HepG2 (cell line): ENCODE results near the gene SKI. TPM values are rescaled to one million over a fixed set of nuclear protein-coding genes. Genes with fewer than 3 reads are reported as not detected.

Experiments used
- CBX2 ChIP-seq, 2 experiments: fragments of 200-600 bp in 1 of 2; sonication (generic); formaldehyde crosslinking in 1 of 2; IDR thresholded peaks; 2 replicates each; pipeline versions ENCODE4 v1.7.0 to v1.8.1; 2018 to 2022; ENCODE audit warnings: low read depth in 2 of 2, low read length in 1 of 2, mild to moderate bottlenecking in 1 of 2, missing genetic modification reagents in 1 of 2
- DBP ChIP-seq: sonication (generic); formaldehyde crosslinking; IDR thresholded peaks from 2 replicates; pipeline ENCODE4 v1.4.0; 2020; ENCODE audit warnings: missing genetic modification reagents; ENCODE audit errors: not compliant biosample characterization
- JUND ChIP-seq: sonication (generic); formaldehyde crosslinking; IDR thresholded peaks from 2 replicates; pipeline ENCODE4 v1.8.0; 2022; ENCODE audit warnings: mild to moderate bottlenecking, missing genetic modification reagents
- MEF2D ChIP-seq: sonication (generic); formaldehyde crosslinking; IDR thresholded peaks from 2 replicates; pipeline ENCODE4 v1.5.1; 2020; ENCODE audit warnings: mild to moderate bottlenecking, missing genetic modification reagents
- MTERF4 ChIP-seq: sonication (generic); formaldehyde crosslinking; IDR thresholded peaks from 2 replicates; pipeline ENCODE4 v1.8.0; 2023; ENCODE audit warnings: mild to moderate bottlenecking, missing genetic modification reagents
- NFE2L1 ChIP-seq: sonication (generic); formaldehyde crosslinking; IDR thresholded peaks from 2 replicates; pipeline ENCODE4 v1.4.0; 2020; ENCODE audit warnings: missing genetic modification reagents, mild to moderate bottlenecking, borderline replicate concordance
- SAP130 ChIP-seq: IDR thresholded peaks from 2 replicates; pipeline ENCODE4 v1.6.1; 2016; ENCODE audit warnings: low read depth
- SRSF9 ChIP-seq: fragments of 200-400 bp; formaldehyde crosslinking; IDR thresholded peaks from 2 replicates; pipeline ENCODE4 v1.6.1; 2018; ENCODE audit warnings: borderline replicate concordance, mild to moderate bottlenecking, low read depth, low read length; ENCODE audit not compliant: insufficient read depth, poor library complexity, severe bottlenecking
- ZBTB40 ChIP-seq, 2 experiments: fragments of 450-650 bp in 1 of 2; sonication (generic) in 1 of 2; formaldehyde crosslinking in 1 of 2; IDR thresholded peaks; 2 replicates each; pipeline versions ENCODE4 v1.6.1 to v1.8.0; 2016 to 2022; ENCODE audit warnings: antibody characterized with exemption in 1 of 2, mild to moderate bottlenecking in 1 of 2, missing genetic modification reagents in 1 of 2
- ZFP91 ChIP-seq: sonication (generic); formaldehyde crosslinking; IDR thresholded peaks from 2 replicates; pipeline ENCODE4 v1.9.0; 2022; ENCODE audit warnings: missing genetic modification reagents, mild to moderate bottlenecking, borderline replicate concordance
- ZNF24 ChIP-seq: fragments of 450-650 bp; IDR thresholded peaks from 2 replicates; pipeline ENCODE4 v1.6.1; 2017; ENCODE audit warnings: antibody characterized with exemption, mild to moderate bottlenecking
- ZNF317 ChIP-seq: sonication (generic); formaldehyde crosslinking; IDR thresholded peaks from 2 replicates; pipeline ENCODE4 v1.5.0; 2020; ENCODE audit warnings: mild to moderate bottlenecking, missing genetic modification reagents
- ZNF670 ChIP-seq: sonication (generic); formaldehyde crosslinking; IDR thresholded peaks from 2 replicates; pipeline ENCODE4 v1.8.0; 2022; ENCODE audit warnings: mild to moderate bottlenecking, missing genetic modification reagents, borderline replicate concordance
- ZNF768 ChIP-seq: sonication (generic); formaldehyde crosslinking; IDR thresholded peaks from 2 replicates; pipeline ENCODE4 v1.4.0; 2020; ENCODE audit warnings: missing genetic modification reagents
- ZSCAN20 ChIP-seq: sonication (generic); formaldehyde crosslinking; IDR thresholded peaks from 2 replicates; pipeline ENCODE4 v1.4.0; 2020; ENCODE audit warnings: missing genetic modification reagents, mild to moderate bottlenecking, borderline replicate concordance
- polyA plus RNA-seq, 8 experiments: library from polyadenylated mRNA; depleted of rRNA in 3 of 8; stranded (reverse) in 7 of 8; unstranded in 1 of 8; fragments of >200 nt; fragmentation: Illumina TruSeq in 4 of 8; extraction: Trizol in 4 of 8; gene quantifications; 2 replicates each; pipeline versions ENCODE4 v1.2.1 to v1.2.3, GENCODE V29; 2011 to 2016; ENCODE audit warnings: low read depth in 4 of 8, missing spikeins in 1 of 8, mixed read lengths in 1 of 8; ENCODE audit not compliant: insufficient read depth in 1 of 8
- total RNA-seq, 5 experiments: library from RNA; depleted of rRNA; stranded (reverse); fragments of >200 nt; fragmentation: Illumina TruSeq; extraction: Trizol; gene quantifications; 2 replicates each; pipeline ENCODE4 v1.2.3, GENCODE V29; 2016; ENCODE audit warnings: low read depth in 1 of 5

The SKI gene
- total and polyA plus RNA-seq, 2 of the 13 experiments (the other 11 are each of a cell fraction or from before 2014, with no cell fraction given): 4.7 to 6.9 TPM

- TF ChIP-seq ZBTB40 (IDR thresholded peaks at IDR 0.05) (no peak), ZBTB40 (CRISPR knock-in tag; IDR thresholded peaks at IDR 0.05) (0 out of 2 replicates have a peak, but pooled peaks have one; percentile 24), ZNF768 (no peak), MTERF4 (no peak), SRSF9 (no peak), JUND (CRISPR knock-in tag) (no peak), SAP130 (peak; percentile 36; the same call in 1 of the 2 replicates), ZNF670 (CRISPR knock-in tag) (no peak), MEF2D (CRISPR knock-in tag) (no peak; the same call in 1 of the 2 replicates), DBP (no peak), CBX2 (IDR thresholded peaks at IDR 0.05; ENCODE audit: low read depth, low read length) (no peak), CBX2 (CRISPR knock-in tag; IDR thresholded peaks at IDR 0.05; ENCODE audit: low read depth) (no peak), NFE2L1 (CRISPR knock-in tag) (0 out of 2 replicates have a peak, but pooled peaks have one; percentile 40), ZFP91 (CRISPR knock-in tag) (peak; percentile 56; the same call in 1 of the 2 replicates), ZNF24 (no peak), ZNF317 (no peak), ZSCAN20 (CRISPR knock-in tag) (no peak)
These were observed 87.7 kb downstream of the SKI start (continued) for GRCh38 chr1:2315674-2316450.
